Stimulated activated CD4-positive, alpha-beta T cell treated with anti-CD3 and anti-CD28 coated beads, TNF-alpha, amount 100 ng/mL, for 4 hours (primary cell): ENCODE measurements around the gene CPNE1.
"Not testable (repeated sequence)": the region's sequence is repeated elsewhere in the genome, so short reads cannot be mapped to it uniquely, and the experiment has no call there.

Experiments used
- DNase-seq, 3 experiments: peaks; one replicate each; pipeline ENCODE4 v3.0.0-alpha.2; 2020; ENCODE audit warnings: low read depth in 3 of 3

The CPNE1 gene

GRCh38 chr20:35664466-35665206, at the start of gene CPNE1, which contains the start of gene RBM12:
Gene CPNE1, minus strand, starts transcription at chr20:35664900. Its CDS starts 31,977 bp downstream, at chr20:35632923.
Gene RBM12, minus strand, starts transcription at chr20:35664900. Its CDS starts 9,578 bp downstream, at chr20:35655322.
- peak; percentile 80 to 87 (median 86) for DNase-seq

GRCh38 chr20:35714127-35714526, 49.4 kb upstream of the CPNE1 start:
- no peak for DNase-seq

- DNase-seq, result not testable (repeated sequence)
These were observed 48.4 kb upstream of the CPNE1 start for GRCh38 chr20:35713120-35713519.

GRCh38 chr20:35711588-35712209, 47.0 kb upstream of the CPNE1 start:
- DNase-seq, result no peak

- no peak for DNase-seq
These were observed 46.3 kb upstream of the CPNE1 start for GRCh38 chr20:35710884-35711587.

- DNase-seq, result no peak
These were observed 45.3 kb upstream of the CPNE1 start for GRCh38 chr20:35710039-35710438.

- DNase-seq, result no peak
These were observed 44.6 kb upstream of the CPNE1 start for GRCh38 chr20:35709259-35709658.

- DNase-seq, result no peak
These were observed 43.8 kb upstream of the CPNE1 start for GRCh38 chr20:35708502-35708901.

GRCh38 chr20:35706591-35707529, 42.2 kb upstream of the CPNE1 start:
- DNase-seq, result not testable (repeated sequence)

- not testable (repeated sequence) for DNase-seq
These were observed 41.2 kb upstream of the CPNE1 start for GRCh38 chr20:35705894-35706293.

- DNase-seq, result no peak
These were observed 40.0 kb upstream of the CPNE1 start for GRCh38 chr20:35704514-35705261.

- no peak for DNase-seq
These were observed 38.4 kb upstream of the CPNE1 start for GRCh38 chr20:35702824-35703695.

GRCh38 chr20:35702051-35702823, 37.5 kb upstream of the CPNE1 start:
- no peak for DNase-seq

- DNase-seq, result no peak
These were observed 36.0 kb upstream of the CPNE1 start for GRCh38 chr20:35700625-35701148.

GRCh38 chr20:35699957-35700624, 35.4 kb upstream of the CPNE1 start:
- no peak for DNase-seq

GRCh38 chr20:35699127-35699956, 34.6 kb upstream of the CPNE1 start, which contains the start of the genes NFS1 and ROMO1:
Gene NFS1, minus strand, starts transcription at chr20:35699352. Its CDS starts 64 bp downstream, at chr20:35699288.
Gene ROMO1, plus strand, starts transcription at chr20:35699405. Its CDS starts 228 bp downstream, at chr20:35699633.
- peak; percentile 67 to 70 (median 68) for DNase-seq
